GM23338 (cell line): ENCODE data around the gene CACNA2D2. TPM values are rescaled to one million over a fixed set of nuclear protein-coding genes. Genes with fewer than 3 reads are reported as not detected.

Source experiments
- ATAC-seq: fragments of 200-7000 bp; cut with Tn5 transposase; 3 replicates; pipeline ENCODE4 v1.9.1; 2020
- DNase-seq: peaks from one replicate; pipeline ENCODE4 v3.0.0-alpha.2; 2015; ENCODE audit warnings: low spot score
- H2AFZ ChIP-seq: fragments of 200-600 bp; sonication (generic); 2 replicates; pipeline ENCODE4 v1.8.0; 2016; ENCODE audit warnings: antibody characterized with exemption, mild to moderate bottlenecking, moderate library complexity
- H3F3A ChIP-seq: fragments of 200-600 bp; sonication (generic); replicated peaks from 2 replicates; pipeline ENCODE4 v1.8.0; 2017; ENCODE audit warnings: antibody characterized with exemption, mixed run types, low read depth
- H3K27ac ChIP-seq: fragments of 200-600 bp; sonication (generic); 2 replicates; pipeline ENCODE4 v1.6.1; 2016; ENCODE audit warnings: low read depth
- H3K27me3 ChIP-seq: fragments of 200-600 bp; sonication (generic); 2 replicates; pipeline ENCODE4 v1.8.0; 2016; ENCODE audit warnings: mild to moderate bottlenecking, mixed run types, moderate library complexity; ENCODE audit not compliant: insufficient read depth
- H3K36me3 ChIP-seq: fragments of 200-600 bp; sonication (generic); 2 replicates; pipeline ENCODE4 v1.8.0; 2016; ENCODE audit warnings: mild to moderate bottlenecking; ENCODE audit not compliant: insufficient read depth
- H3K4me1 ChIP-seq: fragments of 200-600 bp; sonication (generic); 2 replicates; pipeline ENCODE4 v1.8.0; 2016; ENCODE audit warnings: mild to moderate bottlenecking, moderate library complexity; ENCODE audit not compliant: insufficient read depth
- H3K4me2 ChIP-seq: fragments of 200-600 bp; sonication (generic); 2 replicates; pipeline ENCODE4 v1.7.1; 2017; ENCODE audit warnings: mixed run types
- H3K4me3 ChIP-seq: fragments of 200-600 bp; sonication (generic); 2 replicates; pipeline ENCODE4 v1.6.1; 2016; ENCODE audit warnings: mixed run types
- H3K79me2 ChIP-seq: fragments of 200-600 bp; sonication (generic); replicated peaks from 2 replicates; pipeline ENCODE4 v1.8.0; 2017; ENCODE audit warnings: mild to moderate bottlenecking; ENCODE audit not compliant: insufficient read depth
- H3K9me2 ChIP-seq: fragments of 200-600 bp; sonication (generic); 2 replicates; pipeline ENCODE4 v1.8.0; 2017; ENCODE audit not compliant: insufficient read depth
- H4K20me1 ChIP-seq: fragments of 200-600 bp; sonication (generic); replicated peaks from 2 replicates; pipeline ENCODE4 v1.8.0; 2017; ENCODE audit warnings: mild to moderate bottlenecking; ENCODE audit not compliant: insufficient read depth
- H3K27ac Mint-ChIP-seq: 2 replicates; pipeline ENCODE4 v1.8.0; 2020; ENCODE audit warnings: inconsistent platforms, mild to moderate bottlenecking, moderate library complexity, mixed read lengths
- H3K27me3 Mint-ChIP-seq: 3 replicates; pipeline ENCODE4 v1.8.0; 2022; ENCODE audit warnings: low read depth, mild to moderate bottlenecking, moderate library complexity, mixed read lengths, inconsistent platforms; ENCODE audit not compliant: insufficient read depth, poor library complexity
- H3K36me3 Mint-ChIP-seq: 3 replicates; pipeline ENCODE4 v1.8.0; 2021; ENCODE audit warnings: low read depth, mild to moderate bottlenecking, inconsistent platforms, moderate library complexity, mixed read lengths
- H3K4me1 Mint-ChIP-seq: 3 replicates; pipeline ENCODE4 v1.8.0; 2020; ENCODE audit warnings: mild to moderate bottlenecking, inconsistent platforms, mixed read lengths
- H3K4me3 Mint-ChIP-seq: 3 replicates; pipeline ENCODE4 v1.8.0; 2021; ENCODE audit warnings: moderate library complexity, mild to moderate bottlenecking, inconsistent platforms, mixed read lengths
- H3K9me3 Mint-ChIP-seq: 3 replicates; pipeline ENCODE4 v1.8.0; 2020; ENCODE audit warnings: moderate library complexity, mild to moderate bottlenecking, inconsistent platforms, mixed read lengths
- CREB1 ChIP-seq: fragments of 250-450 bp; sonication (Bioruptor Pico); IDR thresholded peaks from 2 replicates; pipeline ENCODE4 v1.5.0; 2020; ENCODE audit warnings: low read depth, mild to moderate bottlenecking, moderate library complexity
- CTCF ChIP-seq, 2 experiments: fragments of 200-600 bp in 1 of 2; sonication (generic) in 1 of 2; conservative IDR thresholded peaks; 2 replicates each; pipeline versions ENCODE4 v1.5.1 to v1.6.1; 2016 to 2017; ENCODE audit warnings: antibody characterized with exemption in 2 of 2, low read depth in 2 of 2, mild to moderate bottlenecking in 2 of 2, moderate library complexity in 1 of 2
- ETS1 ChIP-seq: IDR thresholded peaks from 2 replicates; pipeline ENCODE4 v1.6.1; 2016; ENCODE audit warnings: antibody characterized with exemption
- EZH2 ChIP-seq: fragments of 200-600 bp; sonication (generic); IDR thresholded peaks from one replicate; pipeline ENCODE4 v1.8.0; 2017; ENCODE audit warnings: antibody characterized with exemption, mild to moderate bottlenecking, low read depth; ENCODE audit not compliant: unreplicated experiment
- EZH2phosphoT487 ChIP-seq: fragments of 200-600 bp; sonication (generic); IDR thresholded peaks from one replicate; pipeline ENCODE4 v1.8.1; 2018; ENCODE audit warnings: antibody characterized with exemption; ENCODE audit not compliant: unreplicated experiment
- JUNB ChIP-seq: IDR thresholded peaks from one replicate; pipeline ENCODE4 v1.6.1; 2016; ENCODE audit warnings: antibody characterized with exemption; ENCODE audit not compliant: unreplicated experiment
- NANOG ChIP-seq: IDR thresholded peaks from 2 replicates; pipeline ENCODE4 v1.6.1; 2016; ENCODE audit warnings: antibody characterized with exemption, borderline replicate concordance
- POLR2AphosphoS5 ChIP-seq: IDR thresholded peaks from 2 replicates; pipeline ENCODE4 v1.6.1; 2016; ENCODE audit warnings: antibody characterized with exemption, low read depth
- REST ChIP-seq: IDR thresholded peaks from one replicate; pipeline ENCODE4 v1.6.1; 2018; ENCODE audit warnings: antibody characterized with exemption; ENCODE audit not compliant: unreplicated experiment
- STAT1 ChIP-seq: IDR thresholded peaks from one replicate; pipeline ENCODE4 v1.6.1; 2016; ENCODE audit warnings: antibody characterized with exemption; ENCODE audit not compliant: unreplicated experiment
- ZNF114 ChIP-seq: fragments of 250-450 bp; sonication (Bioruptor Pico); IDR thresholded peaks from 2 replicates; pipeline ENCODE4 v1.5.0; 2020; ENCODE audit warnings: mild to moderate bottlenecking, moderate library complexity
- ZNF331 ChIP-seq: fragments of 250-450 bp; sonication (Bioruptor Pico); IDR thresholded peaks from 2 replicates; pipeline ENCODE4 v1.5.0; 2020; ENCODE audit warnings: low read depth, mild to moderate bottlenecking, moderate library complexity
- ZNF462 ChIP-seq: fragments of 250-450 bp; sonication (Bioruptor Pico); IDR thresholded peaks from 2 replicates; pipeline ENCODE4 v1.5.0; 2020; ENCODE audit warnings: mild to moderate bottlenecking, moderate library complexity
- polyA plus RNA-seq: library from polyadenylated mRNA; unstranded; fragments of >200 nt; fragmentation: Nextera tagmentation; extraction: Ambion mirVana; gene quantifications from 2 replicates; pipeline ENCODE4 v1.2.1, GENCODE V29; 2016
- total RNA-seq: library from RNA; depleted of rRNA; stranded (reverse); fragments of >200 nt; shearing (Covaris generic); gene quantifications from 2 replicates; pipeline ENCODE4 v1.2.3, GENCODE V29; 2014

The CACNA2D2 gene
- total and polyA plus RNA-seq, 2 experiments from 2014 or later: 4.7 to 11.4 TPM

- no peak overlapping the region for H3K27ac Mint-ChIP-seq
- H3K36me3 ChIP-seq: no peaks in the 10 kb centered on the region
- no peaks in the 10 kb centered on the region for H3F3A ChIP-seq
- H3K9me2 ChIP-seq: no peaks in the 10 kb centered on the region
- peaks cover 24% of the 10 kb centered on the region for H4K20me1 ChIP-seq
- peaks cover 22% of the 10 kb centered on the region for H3K4me1 Mint-ChIP-seq
- H3K27me3 Mint-ChIP-seq: peaks cover 8% of the 10 kb centered on the region
- no peak for TF ChIP-seq NANOG
- no peak for TF ChIP-seq CTCF (conservative IDR thresholded peaks at IDR 0.05; ENCODE audit: low read depth in 2 of 2)
- no peak for TF ChIP-seq REST
- TF ChIP-seq STAT1: no peak
- no peak for TF ChIP-seq ETS1
- TF ChIP-seq POLR2AphosphoS5: no peak
- TF ChIP-seq EZH2phosphoT487: no peak
- no peak for TF ChIP-seq JUNB
- no peak for TF ChIP-seq CREB1 (CRISPR knock-in tag)
- no peak for TF ChIP-seq EZH2
- no peak for TF ChIP-seq ZNF462
- TF ChIP-seq ZNF331 (CRISPR knock-in tag): no peak
- TF ChIP-seq ZNF114: no peak
- H3K36me3 Mint-ChIP-seq: peaks cover 8% of the 10 kb centered on the region
- no peak overlapping the region for H3K27ac ChIP-seq
- DNase-seq (no peak), ATAC-seq (no peak)
- peak overlapping the region; percentile 75 for H3K4me3 ChIP-seq
- H3K4me1 ChIP-seq: peaks cover 10% of the 10 kb centered on the region; the same call in 1 of the 2 replicates
- H3K4me2 ChIP-seq: peak overlapping the region; percentile 92
- H2AFZ ChIP-seq: no peak overlapping the region
- H3K27me3 ChIP-seq: peaks cover under 1% of the 10 kb centered on the region; the same call in 1 of the 2 replicates
- peak overlapping the region; percentile 93 for H3K4me3 Mint-ChIP-seq
- H3K9me3 Mint-ChIP-seq: no peaks in the 10 kb centered on the region; the same call in 2 of the 3 replicates
- H3K79me2 ChIP-seq: peaks cover 21% of the 10 kb centered on the region
Observed at GRCh38 chr3:50357481-50357880, 146.0 kb downstream of the CACNA2D2 start.
